Left ventricle myocardium inferior (tissue), 1 donor: Measurements from ENCODE around the gene TRAK2. TPM values are rescaled to one million over a fixed set of nuclear protein-coding genes. Genes with fewer than 3 reads are reported as not detected.
A peak's percentile ranks its signal among the peaks of the same experiment; 100 is the strongest.

ENCODE experiments used
- DNase-seq: peaks from one replicate; pipeline ENCODE4 v3.0.0-alpha.2; 2020
- H3K27ac ChIP-seq: fragments of 200-600 bp; replicated peaks from 2 replicates; pipeline ENCODE4 v1.8.0; 2021
- H3K27me3 ChIP-seq: fragments of 200-600 bp; 2 replicates; pipeline ENCODE4 v1.8.0; 2021; ENCODE audit warnings: low read depth
- H3K36me3 ChIP-seq: fragments of 200-600 bp; 2 replicates; pipeline ENCODE4 v1.8.0; 2021
- H3K4me1 ChIP-seq: fragments of 200-600 bp; 2 replicates; pipeline ENCODE4 v1.8.0; 2021
- H3K4me3 ChIP-seq: fragments of 200-600 bp; 2 replicates; pipeline ENCODE4 v1.8.0; 2021; ENCODE audit warnings: mild to moderate bottlenecking, moderate library complexity
- H3K9me3 ChIP-seq: fragments of 200-600 bp; replicated peaks from 2 replicates; pipeline ENCODE4 v1.8.0; 2021
- CTCF ChIP-seq: fragments of 200-600 bp; IDR thresholded peaks from 2 replicates; pipeline ENCODE4 v1.8.0; 2021; ENCODE audit warnings: antibody characterized with exemption, mild to moderate bottlenecking, borderline replicate concordance
- intact Hi-C: fragments of 100-400 bp; cut with micrococcal nuclease; formaldehyde crosslinking; loops from one replicate; pipeline ENCODE4 v1.11.0; 2022
- total RNA-seq: library from RNA; stranded (reverse); fragmentation: NEBNext Ultra II Directional; extraction: Animal tissue kit (Norgen Biotek cat#: 25700); gene quantifications from one replicate; pipeline ENCODE4 v1.2.1, GENCODE V29; 2021
- donor health status: DM: no; HTN: yes; CAD: no; lungs with severe emphysema.

Gene TRAK2
- total RNA-seq, 1 donor from 2014 or later: 169 TPM

GRCh38 chr2:201414099-201415023, 36.9 kb downstream of the TRAK2 start:
- Histone ChIP-seq H3K9me3 (no peaks in the 10 kb centered on the region), H3K27ac (peak overlapping the region; percentile 84), H3K4me3 (peak overlapping the region; percentile 41), H3K4me1 (peaks cover 87% of the 10 kb centered on the region), H3K36me3 (no peaks in the 10 kb centered on the region), H3K27me3 (no peaks in the 10 kb centered on the region)
- no peak for DNase-seq
- TF ChIP-seq CTCF: no peak
- intact Hi-C loops: no loop called here

GRCh38 chr2:201413552-201413951, 37.7 kb downstream of the TRAK2 start:
- DNase-seq: no peak
- Histone ChIP-seq H3K36me3 (no peaks in the 10 kb centered on the region), H3K4me1 (peaks cover 84% of the 10 kb centered on the region), H3K4me3 (peak overlapping the region; percentile 41), H3K27ac (peak overlapping the region; percentile 84), H3K9me3 (no peaks in the 10 kb centered on the region), H3K27me3 (no peaks in the 10 kb centered on the region)
- intact Hi-C loops: no loop called here
- no peak for TF ChIP-seq CTCF

- no peaks in the 10 kb centered on the region for H3K36me3 ChIP-seq
- intact Hi-C loops: no loop called here
- no peak for TF ChIP-seq CTCF
- H3K4me3 ChIP-seq: peak overlapping the region; percentile 41
- peak overlapping the region; percentile 84 for H3K27ac ChIP-seq
- no peaks in the 10 kb centered on the region for H3K9me3 ChIP-seq
- H3K27me3 ChIP-seq: no peaks in the 10 kb centered on the region
- H3K4me1 ChIP-seq: peaks cover 83% of the 10 kb centered on the region
- DNase-seq: no peak
These were observed 38.1 kb downstream of the TRAK2 start for GRCh38 chr2:201413143-201413542.

GRCh38 chr2:201411421-201411820, 39.8 kb downstream of the TRAK2 start:
- Histone ChIP-seq H3K4me1 (peaks cover 90% of the 10 kb centered on the region), H3K27ac (peak overlapping the region; percentile 84), H3K36me3 (no peaks in the 10 kb centered on the region), H3K4me3 (no peak overlapping the region), H3K9me3 (no peaks in the 10 kb centered on the region), H3K27me3 (no peaks in the 10 kb centered on the region)
- no peak for DNase-seq
- TF ChIP-seq CTCF: no peak
- intact Hi-C loops: no loop called here

GRCh38 chr2:201408931-201409330, 42.3 kb downstream of the TRAK2 start:
- Histone ChIP-seq H3K27ac (peak overlapping the region; percentile 84), H3K36me3 (peaks cover 4% of the 10 kb centered on the region), H3K27me3 (no peaks in the 10 kb centered on the region), H3K4me1 (peaks cover 90% of the 10 kb centered on the region), H3K4me3 (no peak overlapping the region), H3K9me3 (no peaks in the 10 kb centered on the region)
- no peak for TF ChIP-seq CTCF
- DNase-seq: no peak
- intact Hi-C loops: no loop called here
